Measurements from ENCODE around the gene ARHGEF10L.
"Not testable (repeated sequence)": the region's sequence is repeated elsewhere in the genome, so short reads cannot be mapped to it uniquely, and the experiment has no call there.

ARHGEF10L gene

DNA sequence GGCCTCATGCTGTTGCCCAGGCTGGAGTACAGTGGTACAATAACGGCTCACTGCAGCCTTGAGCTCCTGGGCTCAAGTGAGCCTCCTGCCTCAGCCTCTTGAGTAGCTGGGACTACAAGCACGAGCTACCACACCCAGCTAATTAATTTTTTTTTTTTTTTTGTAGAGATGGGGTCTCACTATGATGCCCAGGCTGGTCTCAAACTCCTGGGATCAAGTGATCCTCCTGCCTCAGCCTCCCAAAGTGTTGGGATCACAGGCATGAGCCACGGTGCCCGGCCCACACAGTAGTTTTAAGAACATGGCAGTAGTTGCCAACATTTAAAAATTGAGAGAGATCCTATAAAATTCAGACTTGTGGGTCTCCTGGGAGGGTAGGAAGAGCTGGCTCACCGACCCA, 89.5 kb downstream of the ARHGEF10L start:
- H3K4me3 Mint-ChIP-seq; DNase-seq; H3K36me3 Mint-ChIP-seq (ENCODE audit: low read depth); H3K9me3 Mint-ChIP-seq; ATAC-seq; H3K27me3 Mint-ChIP-seq; H3K4me1 Mint-ChIP-seq; H3K27ac Mint-ChIP-seq: not testable (repeated sequence)

DNA sequence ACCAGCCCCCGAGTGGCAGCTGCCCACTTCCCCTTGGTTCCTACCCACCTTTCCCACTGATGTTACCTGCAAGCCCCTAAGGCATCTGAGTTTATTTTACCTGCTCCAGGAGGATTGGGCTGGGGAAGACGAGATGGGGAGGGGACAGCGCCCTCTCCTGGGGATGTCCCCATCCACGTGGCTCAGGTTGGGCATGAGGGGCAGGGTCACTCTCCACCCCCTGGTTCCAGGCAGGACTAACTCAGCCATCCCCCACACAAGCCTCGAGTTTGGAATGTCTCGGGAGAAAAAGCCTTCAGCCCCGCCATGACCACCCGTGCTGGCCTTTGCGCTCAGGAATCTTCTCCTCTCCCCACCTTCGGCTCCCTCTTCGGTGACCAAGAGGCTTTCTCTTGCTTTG, 90.0 kb downstream of the ARHGEF10L start:
- DNase-seq (no peak), ATAC-seq (no peak)
- no peaks in the 10 kb centered on the region for H3K36me3 Mint-ChIP-seq (ENCODE audit: low read depth)
- H3K4me3 Mint-ChIP-seq = no peak overlapping the region
- H3K9me3 Mint-ChIP-seq = no peaks in the 10 kb centered on the region
- no peaks in the 10 kb centered on the region for H3K4me1 Mint-ChIP-seq
- no peak overlapping the region for H3K27ac Mint-ChIP-seq
- H3K27me3 Mint-ChIP-seq = no peaks in the 10 kb centered on the region

DNA sequence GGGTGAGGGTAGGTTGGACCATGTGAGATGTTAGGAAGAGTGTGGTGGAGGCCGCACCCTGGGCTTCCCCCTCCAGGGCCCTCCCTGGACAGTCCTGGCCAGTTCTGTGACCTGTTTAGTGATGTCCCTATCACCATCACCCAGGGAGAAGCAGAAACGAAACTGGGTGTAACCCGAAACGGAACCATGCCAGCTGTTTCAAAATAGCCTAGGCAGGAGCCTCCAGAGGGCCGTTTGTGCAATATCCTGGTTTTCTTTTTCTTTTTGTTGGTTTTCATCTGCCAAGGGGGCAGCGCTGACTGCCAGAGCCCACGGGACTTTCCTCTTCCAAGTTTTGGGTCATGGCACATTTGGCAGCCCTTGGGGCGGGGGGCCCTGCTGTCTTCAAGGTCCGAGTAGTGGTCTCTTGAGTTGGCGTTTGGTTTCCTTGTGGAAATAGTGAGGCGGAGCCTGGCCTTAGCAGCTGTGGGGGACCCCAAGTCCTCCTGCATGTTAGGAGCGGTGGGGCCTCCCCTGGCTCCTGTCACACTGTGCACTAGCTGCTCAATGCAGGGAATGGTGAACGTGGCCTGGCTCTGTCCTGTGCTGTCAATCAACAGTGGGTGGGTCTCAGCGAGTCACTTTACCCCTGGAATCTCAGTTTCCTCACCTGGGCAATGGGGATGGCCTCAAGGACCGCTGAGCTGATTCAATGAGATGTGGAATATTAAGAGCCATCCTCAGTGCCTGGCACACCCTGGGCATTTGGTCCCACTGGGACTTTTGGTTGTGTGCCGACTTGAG, 90.7 kb downstream of the ARHGEF10L start:
- no peak overlapping the region for H3K4me3 Mint-ChIP-seq

DNA sequence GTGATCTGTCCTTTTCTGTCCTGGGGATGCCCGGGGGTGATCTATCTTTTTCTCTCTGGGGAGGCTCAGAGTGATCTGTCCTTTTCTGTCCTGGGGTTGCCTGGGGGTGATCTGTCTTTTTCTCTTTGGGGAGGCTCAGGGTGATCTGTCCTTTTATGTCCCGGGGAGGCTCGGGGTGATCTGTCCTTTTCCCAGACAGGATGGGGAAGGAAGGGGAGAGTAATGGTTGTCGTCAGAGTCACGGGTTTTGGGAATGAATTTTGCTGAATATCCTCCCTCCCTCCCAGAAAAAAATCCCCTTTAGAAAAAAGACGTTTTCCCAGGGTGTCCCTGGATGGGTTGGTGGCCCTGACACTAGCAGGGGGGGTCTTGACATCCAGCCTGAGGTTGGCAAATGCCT, 91.5 kb downstream of the ARHGEF10L start:
- H3K27ac Mint-ChIP-seq = no peak overlapping the region

More for the DNA sequence above, 90.7 kb downstream of the ARHGEF10L start:
- H3K9me3 Mint-ChIP-seq = no peaks in the 10 kb centered on the region
- H3K36me3 Mint-ChIP-seq (ENCODE audit: low read depth) = no peaks in the 10 kb centered on the region
- no peaks in the 10 kb centered on the region for H3K4me1 Mint-ChIP-seq
- H3K27me3 Mint-ChIP-seq = no peaks in the 10 kb centered on the region
- no peak overlapping the region for H3K27ac Mint-ChIP-seq
- DNase-seq (no peak), ATAC-seq (no peak)

DNA sequence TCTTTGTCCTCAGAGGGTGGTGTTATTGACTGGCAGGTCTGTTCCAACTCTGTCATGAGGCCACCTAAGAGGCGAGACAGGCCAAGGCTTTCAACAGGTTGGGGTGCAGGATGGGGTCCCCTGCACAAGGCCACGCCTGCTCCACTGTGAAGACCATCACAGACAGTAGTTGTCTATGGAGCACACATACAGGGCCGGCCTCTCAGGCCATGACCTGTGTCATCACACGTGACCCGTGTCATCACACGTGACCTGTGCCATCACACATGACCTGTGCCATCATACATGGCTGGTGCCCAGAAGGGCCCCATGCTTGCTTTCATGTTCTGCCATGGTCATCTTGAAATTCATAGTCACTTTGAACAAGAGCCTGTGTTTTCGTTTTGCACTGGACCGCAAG, 91.9 kb downstream of the ARHGEF10L start:
- H3K27me3 Mint-ChIP-seq = no peaks in the 10 kb centered on the region
- ATAC-seq (no peak), DNase-seq (no peak)
- no peak overlapping the region for H3K27ac Mint-ChIP-seq
- H3K9me3 Mint-ChIP-seq = no peaks in the 10 kb centered on the region
- no peaks in the 10 kb centered on the region for H3K4me1 Mint-ChIP-seq
- H3K4me3 Mint-ChIP-seq = no peak overlapping the region
- no peaks in the 10 kb centered on the region for H3K36me3 Mint-ChIP-seq (ENCODE audit: low read depth)

More for the DNA sequence above, 91.5 kb downstream of the ARHGEF10L start:
- ATAC-seq = no peak
- Mint-ChIP-seq H3K9me3 (no peaks in the 10 kb centered on the region), H3K27me3 (no peaks in the 10 kb centered on the region), H3K4me3 (no peak overlapping the region), H3K36me3 (ENCODE audit: low read depth) (no peaks in the 10 kb centered on the region), H3K4me1 (no peaks in the 10 kb centered on the region)
- DNase-seq = no peak

DNA sequence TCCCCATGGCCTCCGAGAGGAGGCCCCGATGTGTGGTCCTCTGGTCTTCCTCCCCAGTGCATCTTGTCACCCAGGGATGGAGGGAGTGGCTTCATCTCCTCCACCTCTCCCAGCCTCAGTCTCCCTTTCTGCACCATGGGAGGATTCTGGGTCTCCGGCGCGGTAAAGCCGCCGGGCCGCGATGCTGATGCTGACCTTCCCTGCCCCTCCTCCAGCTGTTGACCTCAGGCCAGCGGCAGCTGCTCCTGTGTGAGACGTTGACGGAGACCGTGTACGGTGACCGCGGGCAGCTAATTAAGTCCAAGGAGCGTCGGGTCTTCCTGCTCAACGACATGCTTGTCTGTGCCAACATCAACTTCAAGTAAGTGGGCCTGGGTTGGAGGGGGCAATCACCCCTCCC, 92.6 kb downstream of the ARHGEF10L start:
- no peaks in the 10 kb centered on the region for H3K4me1 Mint-ChIP-seq
- H3K4me3 Mint-ChIP-seq = no peak overlapping the region
- H3K27me3 Mint-ChIP-seq = no peaks in the 10 kb centered on the region
- DNase-seq (no peak), ATAC-seq (no peak)
- no peaks in the 10 kb centered on the region for H3K9me3 Mint-ChIP-seq
- H3K27ac Mint-ChIP-seq = no peak overlapping the region
- no peaks in the 10 kb centered on the region for H3K36me3 Mint-ChIP-seq (ENCODE audit: low read depth)

DNA sequence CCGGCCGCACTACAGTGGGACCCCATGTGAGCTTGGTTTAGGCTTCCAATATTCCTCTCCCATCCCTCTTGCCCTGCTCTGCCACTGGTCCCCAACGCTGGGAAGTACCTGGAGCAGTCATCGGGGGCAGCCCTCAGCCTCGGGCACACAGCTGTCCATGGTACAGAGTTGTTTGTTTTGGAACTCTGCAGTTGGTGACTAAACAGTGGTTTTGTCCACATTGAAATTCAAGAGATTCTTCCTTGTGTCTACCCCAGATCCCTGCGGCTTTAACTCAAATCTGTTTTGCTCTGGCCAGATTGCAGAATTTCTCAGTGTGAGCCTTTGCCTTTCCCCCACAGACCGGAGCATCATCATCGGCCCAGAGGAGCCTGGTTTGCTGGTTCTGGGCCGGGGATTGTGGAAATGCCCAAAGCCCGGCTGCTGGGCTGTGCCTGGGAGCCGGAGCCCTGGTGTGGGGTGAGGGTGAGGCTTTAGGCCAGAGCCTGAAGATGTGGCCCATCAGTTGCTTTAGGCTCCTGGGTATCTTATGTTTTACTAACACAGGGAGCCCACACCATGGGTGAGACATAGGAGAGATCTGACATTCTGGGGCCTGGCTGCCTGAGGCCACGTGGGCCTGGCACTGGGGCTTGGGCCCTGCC, 93.2 kb downstream of the ARHGEF10L start:
- H3K27ac Mint-ChIP-seq = no peak overlapping the region
- no peak for DNase-seq
- no peaks in the 10 kb centered on the region for H3K27me3 Mint-ChIP-seq
- no peak overlapping the region for H3K4me3 Mint-ChIP-seq
- no peak for ATAC-seq
- no peaks in the 10 kb centered on the region for H3K9me3 Mint-ChIP-seq
- H3K36me3 Mint-ChIP-seq (ENCODE audit: low read depth) = no peaks in the 10 kb centered on the region
- no peaks in the 10 kb centered on the region for H3K4me1 Mint-ChIP-seq

DNA sequence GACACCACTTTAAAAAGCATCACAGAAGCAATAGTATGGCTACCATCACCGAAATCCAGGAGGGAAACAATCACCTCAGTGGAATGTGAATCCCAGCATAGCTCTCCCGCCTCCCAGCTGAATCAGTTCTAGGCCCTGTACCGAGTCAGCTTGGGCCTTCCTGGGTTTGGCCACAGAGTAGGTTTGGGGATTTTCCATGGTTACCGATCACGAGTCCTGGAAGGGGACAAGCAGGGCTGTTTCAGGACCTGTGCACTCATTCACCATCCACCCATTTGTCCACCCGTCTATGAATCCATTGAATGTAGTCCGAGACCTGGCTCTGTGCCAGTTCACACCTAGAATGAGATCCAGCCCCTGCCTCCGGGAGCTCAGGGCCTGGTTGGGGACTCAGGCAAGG, 94.2 kb downstream of the ARHGEF10L start:
- DNase-seq (no peak), ATAC-seq (no peak)
- Mint-ChIP-seq H3K27ac (no peak overlapping the region), H3K9me3 (no peaks in the 10 kb centered on the region), H3K4me1 (no peaks in the 10 kb centered on the region), H3K36me3 (ENCODE audit: low read depth) (no peaks in the 10 kb centered on the region), H3K27me3 (no peaks in the 10 kb centered on the region), H3K4me3 (no peak overlapping the region)

DNA sequence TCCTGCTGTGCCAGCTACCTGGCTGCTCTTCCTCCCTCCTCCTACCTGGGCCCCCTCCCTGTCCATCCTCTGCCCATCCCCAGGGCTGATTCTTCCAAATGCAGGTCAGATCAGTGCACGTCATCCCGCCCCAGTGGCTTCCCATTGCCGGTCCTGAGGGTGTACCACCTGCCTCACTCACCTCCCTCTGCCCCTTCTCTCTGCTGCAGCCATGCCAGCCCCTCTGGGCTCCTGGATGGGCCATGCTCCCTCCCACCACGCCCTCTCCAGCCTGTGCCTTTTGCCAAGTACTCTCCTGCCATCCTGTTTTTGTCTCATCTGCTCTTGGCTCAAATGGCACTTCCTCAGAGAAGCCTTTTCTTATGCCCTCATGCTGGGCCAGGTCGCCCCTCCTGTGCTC, 95.8 kb downstream of the ARHGEF10L start:
- H3K9me3 Mint-ChIP-seq = no peaks in the 10 kb centered on the region
- no peaks in the 10 kb centered on the region for H3K36me3 Mint-ChIP-seq (ENCODE audit: low read depth)
- H3K27ac Mint-ChIP-seq = no peak overlapping the region
- no peak overlapping the region for H3K4me3 Mint-ChIP-seq
- no peak for ATAC-seq
- H3K4me1 Mint-ChIP-seq = no peaks in the 10 kb centered on the region
- H3K27me3 Mint-ChIP-seq = no peaks in the 10 kb centered on the region
- DNase-seq = no peak

DNA sequence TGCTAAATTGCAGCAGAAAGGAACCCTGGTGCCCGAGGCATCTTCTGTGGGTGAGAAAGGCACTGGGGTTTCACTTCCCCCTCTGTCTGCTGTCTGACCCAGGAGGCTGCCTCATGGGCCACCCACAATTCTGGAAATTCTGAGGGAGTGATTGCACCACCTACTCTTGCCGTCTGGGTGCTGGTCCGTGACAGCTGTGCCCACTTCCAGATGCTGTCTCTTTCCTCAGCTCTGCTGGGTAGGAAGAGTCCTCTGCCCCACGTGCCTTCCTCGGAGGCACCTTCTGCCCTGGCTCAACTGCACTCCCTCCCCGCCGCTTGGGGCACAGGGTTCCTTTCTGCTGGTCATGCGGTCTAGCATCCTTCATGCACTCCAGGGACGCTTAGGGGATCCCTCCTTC, 96.3 kb downstream of the ARHGEF10L start:
- DNase-seq = no peak
- no peak for ATAC-seq
- H3K4me1 Mint-ChIP-seq = no peaks in the 10 kb centered on the region
- no peak overlapping the region for H3K4me3 Mint-ChIP-seq
- no peaks in the 10 kb centered on the region for H3K36me3 Mint-ChIP-seq (ENCODE audit: low read depth)
- H3K9me3 Mint-ChIP-seq = no peaks in the 10 kb centered on the region
- H3K27ac Mint-ChIP-seq = no peak overlapping the region
- H3K27me3 Mint-ChIP-seq = peaks cover 1% of the 10 kb centered on the region

DNA sequence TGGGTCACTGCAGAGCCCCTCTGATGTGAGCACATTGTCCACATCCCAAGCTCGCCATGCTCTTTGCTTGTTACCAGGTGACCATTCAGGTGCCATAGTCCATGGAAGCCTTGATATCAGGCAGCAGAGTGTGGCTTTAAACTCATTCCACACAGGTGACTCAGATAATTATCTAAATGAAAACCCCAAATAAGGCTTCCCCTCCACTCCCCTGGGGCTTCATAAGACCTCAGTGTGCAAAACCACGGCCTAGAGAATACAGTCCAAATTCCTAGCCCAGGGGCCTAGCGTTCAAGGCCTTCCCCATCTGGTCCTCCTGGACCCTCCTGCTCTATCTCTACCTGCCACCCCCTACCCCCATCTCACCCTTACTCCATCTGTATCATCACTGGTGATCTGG, 97.1 kb downstream of the ARHGEF10L start:
- Mint-ChIP-seq H3K4me1 (no peaks in the 10 kb centered on the region), H3K9me3 (no peaks in the 10 kb centered on the region), H3K27ac (no peak overlapping the region), H3K4me3 (no peak overlapping the region), H3K36me3 (ENCODE audit: low read depth) (no peaks in the 10 kb centered on the region), H3K27me3 (peaks cover 4% of the 10 kb centered on the region)
- no peak for DNase-seq
- no peak for ATAC-seq

DNA sequence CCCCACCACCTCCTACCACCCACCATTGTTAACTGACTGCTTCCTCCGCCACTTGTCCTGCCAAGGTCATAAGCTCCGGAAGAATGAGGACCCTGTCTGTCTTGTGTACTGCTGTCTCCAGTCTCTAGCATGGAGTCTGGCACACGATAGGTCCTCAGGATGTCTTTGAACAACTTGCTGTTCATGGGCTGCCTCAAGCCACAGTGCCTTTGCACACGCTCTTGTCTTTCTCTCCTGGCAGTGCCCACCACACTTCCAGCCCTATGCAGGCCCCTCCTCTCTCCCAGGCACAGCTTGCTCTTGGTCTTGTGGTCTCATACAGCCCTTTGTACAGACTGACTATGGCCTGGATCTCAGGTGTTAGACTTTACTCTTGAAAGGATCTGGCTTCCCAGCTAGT, 97.6 kb downstream of the ARHGEF10L start:
- no peaks in the 10 kb centered on the region for H3K36me3 Mint-ChIP-seq (ENCODE audit: low read depth)
- H3K27ac Mint-ChIP-seq = no peak overlapping the region
- peaks cover 6% of the 10 kb centered on the region for H3K27me3 Mint-ChIP-seq

DNA sequence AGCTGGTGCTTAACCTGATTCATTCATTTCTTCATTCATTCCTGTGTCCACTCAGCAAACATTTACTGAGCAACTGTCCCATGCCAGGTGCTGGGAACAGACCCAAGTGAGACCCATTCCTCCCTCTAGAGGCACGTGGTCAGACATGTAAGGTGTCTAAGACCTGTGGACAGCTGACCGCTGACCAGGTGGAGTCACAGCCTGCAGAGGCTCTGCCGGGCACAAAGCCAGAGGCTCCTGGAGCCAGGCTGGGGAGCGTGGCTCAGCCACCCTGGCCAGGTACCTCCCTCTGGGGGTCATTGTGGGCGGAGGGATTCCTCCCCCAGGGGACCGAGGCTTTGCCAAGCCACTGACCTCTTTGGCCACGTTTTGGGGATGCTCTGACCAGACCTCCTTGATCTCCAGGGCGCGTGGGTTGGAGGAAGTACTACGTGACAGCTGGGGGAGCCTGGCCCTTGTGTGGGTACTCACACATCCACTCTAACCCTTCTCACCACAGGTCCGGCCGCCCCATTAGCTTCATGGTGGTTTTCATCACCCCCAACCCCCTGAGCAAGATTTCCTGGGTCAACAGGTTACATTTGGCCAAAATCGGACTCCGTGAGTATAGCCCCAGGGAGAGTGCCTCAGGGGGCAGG, 100.3 kb downstream of the ARHGEF10L start:
- H3K4me3 Mint-ChIP-seq = no peak overlapping the region
- no peaks in the 10 kb centered on the region for H3K9me3 Mint-ChIP-seq
- ATAC-seq = no peak
- peaks cover 6% of the 10 kb centered on the region for H3K27me3 Mint-ChIP-seq
- H3K27ac Mint-ChIP-seq = no peak overlapping the region
- H3K36me3 Mint-ChIP-seq (ENCODE audit: low read depth) = no peaks in the 10 kb centered on the region
- no peaks in the 10 kb centered on the region for H3K4me1 Mint-ChIP-seq
- no peak for DNase-seq

More for the DNA sequence above, 97.6 kb downstream of the ARHGEF10L start:
- H3K4me3 Mint-ChIP-seq = no peak overlapping the region
- no peak for ATAC-seq
- no peaks in the 10 kb centered on the region for H3K4me1 Mint-ChIP-seq
- no peak for DNase-seq
- no peaks in the 10 kb centered on the region for H3K9me3 Mint-ChIP-seq

DNA sequence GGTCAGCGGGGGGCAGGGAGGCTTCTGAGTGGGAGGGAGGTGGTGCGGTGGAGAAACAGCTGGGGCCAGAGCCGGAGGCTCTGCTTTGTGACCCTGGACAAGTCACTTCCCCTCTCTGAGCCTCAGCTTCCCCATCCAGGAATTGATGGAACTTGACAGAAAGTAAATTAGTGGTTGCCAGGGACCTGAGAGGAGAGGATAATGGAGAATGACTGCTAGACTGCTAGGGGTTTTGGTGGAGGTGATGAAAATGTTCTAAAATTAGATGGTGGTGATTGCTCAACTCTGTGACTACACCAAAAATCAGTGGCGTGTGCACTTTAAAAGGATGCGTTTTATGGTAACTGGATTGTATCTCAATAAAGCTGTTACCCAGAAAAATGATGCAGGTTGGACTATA, 100.9 kb downstream of the ARHGEF10L start:
- Mint-ChIP-seq H3K9me3 (no peaks in the 10 kb centered on the region), H3K4me3 (no peak overlapping the region), H3K27me3 (peaks cover 6% of the 10 kb centered on the region), H3K27ac (no peak overlapping the region), H3K36me3 (ENCODE audit: low read depth) (no peaks in the 10 kb centered on the region), H3K4me1 (no peaks in the 10 kb centered on the region)
- ATAC-seq = no peak
- DNase-seq = no peak

DNA sequence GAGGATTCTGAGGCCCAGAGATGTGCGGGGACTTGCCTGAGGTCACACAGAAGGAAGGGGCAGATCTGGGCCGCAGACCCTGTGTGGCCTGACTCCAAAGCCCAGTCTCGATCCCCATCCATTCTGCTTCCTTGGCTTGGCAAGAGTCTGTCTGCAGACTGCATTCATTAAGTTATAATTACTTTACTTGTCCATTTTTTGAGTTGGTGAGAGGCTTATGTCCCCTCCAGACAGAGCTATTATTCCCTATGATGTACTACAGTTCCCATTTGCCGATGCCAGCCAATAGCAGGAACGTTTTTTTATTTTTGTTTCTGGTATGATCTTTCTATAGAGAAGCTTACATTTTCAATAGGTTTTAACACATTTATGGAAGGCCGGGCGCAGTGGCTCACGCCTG, 101.5 kb downstream of the ARHGEF10L start:
- DNase-seq = no peak
- no peaks in the 10 kb centered on the region for H3K36me3 Mint-ChIP-seq (ENCODE audit: low read depth)
- H3K27me3 Mint-ChIP-seq = peaks cover 6% of the 10 kb centered on the region
- ATAC-seq = no peak
- no peak overlapping the region for H3K4me3 Mint-ChIP-seq
- H3K4me1 Mint-ChIP-seq = no peaks in the 10 kb centered on the region
- no peak overlapping the region for H3K27ac Mint-ChIP-seq
- no peaks in the 10 kb centered on the region for H3K9me3 Mint-ChIP-seq

Measured in activated naive CD8-positive, alpha-beta T cell treated with anti-CD3 and anti-CD28 coated beads, Interleukin-2, amount 50 U/mL, for 24 hours (primary cell).